GM18909 (cell line): ENCODE data around the gene SRPK2.
A peak's percentile ranks its signal among the peaks of the same experiment; 100 is the strongest.
"Not testable (repeated sequence)": the region's sequence is repeated elsewhere in the genome, so short reads cannot be mapped to it uniquely, and the experiment has no call there.

ENCODE experiments used
- ATAC-seq: cut with Tn5 transposase; IDR thresholded peaks from one replicate; pipeline ENCODE4 v1.9.1; 2021; ENCODE audit warnings: mild to moderate bottlenecking; ENCODE audit not compliant: unreplicated experiment, poor library complexity

SRPK2 gene

GRCh38 chr7:105388356-105389087 is at the start of gene SRPK2:
TSS of gene SRPK2 (minus strand) at chr7:105388921.
- ATAC-seq: peak; percentile 77

- ATAC-seq: no peak
These were observed 49.5 kb upstream of the SRPK2 start for GRCh38 chr7:105438254-105438653.

- not testable (repeated sequence) for ATAC-seq
These were observed 48.6 kb upstream of the SRPK2 start for GRCh38 chr7:105437356-105437755.

- ATAC-seq: peak; percentile 66
These were observed 41.3 kb upstream of the SRPK2 start for GRCh38 chr7:105429746-105430612.

- ATAC-seq: no peak
These were observed 38.0 kb upstream of the SRPK2 start for GRCh38 chr7:105426606-105427146.

- ATAC-seq: no peak
These were observed 35.3 kb upstream of the SRPK2 start for GRCh38 chr7:105423987-105424386.

GRCh38 chr7:105413887-105414437 is 25.2 kb upstream of the SRPK2 start:
- ATAC-seq: no peak

GRCh38 chr7:105410774-105411173 is 22.1 kb upstream of the SRPK2 start:
- not testable (repeated sequence) for ATAC-seq

- ATAC-seq: not testable (repeated sequence)
These were observed 21.1 kb upstream of the SRPK2 start for GRCh38 chr7:105409775-105410174.

- ATAC-seq: no peak
These were observed 20.2 kb upstream of the SRPK2 start for GRCh38 chr7:105408791-105409410.

- no peak for ATAC-seq
These were observed 14.4 kb upstream of the SRPK2 start for GRCh38 chr7:105403128-105403527.

GRCh38 chr7:105402221-105403095 is 13.7 kb upstream of the SRPK2 start:
- no peak for ATAC-seq

- no peak for ATAC-seq
These were observed 10.5 kb upstream of the SRPK2 start for GRCh38 chr7:105399043-105399725.

- ATAC-seq: no peak
These were observed 7.8 kb upstream of the SRPK2 start for GRCh38 chr7:105396566-105396965.

GRCh38 chr7:105391429-105391828 is 2.7 kb upstream of the SRPK2 start:
- no peak for ATAC-seq

GRCh38 chr7:105389889-105390288 is 1.2 kb upstream of the SRPK2 start:
- no peak for ATAC-seq

- ATAC-seq: peak; percentile 27
These were observed 448 bp upstream of the SRPK2 start for GRCh38 chr7:105389088-105389650.

- peak; percentile 48 for ATAC-seq
These were observed 989 bp downstream of the SRPK2 start for GRCh38 chr7:105387508-105388355.
